ENCODE data around the gene CD63.

CD63 gene

GRCh38 chr12:55722948-55723347 is 5.9 kb downstream of the CD63 start:
- no peak for DNase-seq (ENCODE audit: low read depth in 2 of 2, low spot score in 1 of 2)

- DNase-seq (ENCODE audit: low read depth in 2 of 2, low spot score in 1 of 2): no peak
These were observed 7.1 kb downstream of the CD63 start for GRCh38 chr12:55721601-55722213.

- no peak for DNase-seq (ENCODE audit: low read depth in 2 of 2, low spot score in 1 of 2)
These were observed 7.8 kb downstream of the CD63 start for GRCh38 chr12:55720894-55721444.

- no peak for DNase-seq (ENCODE audit: low read depth in 2 of 2, low spot score in 1 of 2)
These were observed 8.7 kb downstream of the CD63 start, which contains the start of gene RDH5 for GRCh38 chr12:55720071-55720564. Gene RDH5 (plus strand): TSS chr12:55720393. CDS start chr12:55721185, 792 bp downstream.

- no peak for DNase-seq (ENCODE audit: low read depth in 2 of 2, low spot score in 1 of 2)
These were observed 9.4 kb downstream of the CD63 start for GRCh38 chr12:55719371-55719770.

- DNase-seq (ENCODE audit: low read depth in 2 of 2, low spot score in 1 of 2): no peak
These were observed 10.1 kb downstream of the CD63 start for GRCh38 chr12:55718624-55719275.

- DNase-seq (ENCODE audit: low read depth in 2 of 2, low spot score in 1 of 2): no peak
These were observed 10.8 kb downstream of the CD63 start for GRCh38 chr12:55718015-55718414.

- DNase-seq (ENCODE audit: low read depth in 2 of 2, low spot score in 1 of 2): no peak
These were observed 11.5 kb downstream of the CD63 start for GRCh38 chr12:55717011-55718007.

- no peak for DNase-seq (ENCODE audit: low read depth in 2 of 2, low spot score in 1 of 2)
These were observed 12.2 kb downstream of the CD63 start for GRCh38 chr12:55716582-55716957.

- DNase-seq (ENCODE audit: low read depth in 2 of 2, low spot score in 1 of 2): peak; percentile 78 to 81
These were observed 12.8 kb downstream of the CD63 start, which contains the start of gene BLOC1S1 for GRCh38 chr12:55715833-55716581. Gene BLOC1S1 (plus strand): TSS chr12:55716046. CDS start chr12:55716052, 6 bp downstream.

- no peak for DNase-seq (ENCODE audit: low read depth in 2 of 2, low spot score in 1 of 2)
These were observed 13.5 kb downstream of the CD63 start for GRCh38 chr12:55715169-55715764.

- no peak for DNase-seq (ENCODE audit: low read depth in 2 of 2, low spot score in 1 of 2)
These were observed 15.1 kb downstream of the CD63 start for GRCh38 chr12:55713721-55714120.

GRCh38 chr12:55712700-55713415 is 16.0 kb downstream of the CD63 start:
- no peak for DNase-seq (ENCODE audit: low read depth in 2 of 2, low spot score in 1 of 2)

- no peak for DNase-seq (ENCODE audit: low read depth in 2 of 2, low spot score in 1 of 2)
These were observed 16.8 kb downstream of the CD63 start for GRCh38 chr12:55711786-55712553.

- DNase-seq (ENCODE audit: low read depth in 2 of 2, low spot score in 1 of 2): no peak
These were observed 20.0 kb downstream of the CD63 start for GRCh38 chr12:55708695-55709233.

- DNase-seq (ENCODE audit: low read depth in 2 of 2, low spot score in 1 of 2): peak; percentile 33 to 40
These were observed 20.7 kb downstream of the CD63 start, which contains the start of gene ITGA7 for GRCh38 chr12:55707841-55708694. Gene ITGA7 (minus strand): TSS chr12:55707904. CDS start chr12:55707682, 222 bp downstream.

- no peak for DNase-seq (ENCODE audit: low read depth in 2 of 2, low spot score in 1 of 2)
These were observed 21.6 kb downstream of the CD63 start for GRCh38 chr12:55707219-55707671.
